ENCODE results near the gene HCN2. TPM values are rescaled to one million over a fixed set of nuclear protein-coding genes. Genes with fewer than 3 reads are reported as not detected.

The HCN2 gene
- total RNA-seq (2011; cell fraction: chromatin; rRNA removed; ENCODE audit: low replicate concordance), result 2.7 and 8.1 TPM in 2 replicates
- 6.2 and 7.2 TPM in 2 replicates for total RNA-seq (2011; cell fraction: nucleolus; rRNA removed)
- total RNA-seq (2011; cell fraction: nucleoplasm; rRNA removed), result 3.6 and 3.7 TPM in 2 replicates
- 0.82 and 1.3 TPM in 2 replicates for total RNA-seq (2014; rRNA removed)
- total RNA-seq (2014; rRNA removed; fragmentation: Illumina TruSeq; extraction: Trizol), result 0.29 and 0.40 TPM in 2 replicates
- 0.29 and 0.30 TPM in 2 replicates for total RNA-seq (2015; rRNA removed; fragmentation: Illumina TruSeq; extraction: Trizol)
- 3.9 and 4.2 TPM in 2 replicates for total RNA-seq (2021)
- 0.64 and 0.76 TPM in 2 replicates for polyA plus RNA-seq (2011; rRNA removed)
- polyA plus RNA-seq (2011; cell fraction: cytosol; rRNA removed), result 1.1 and 1.5 TPM in 2 replicates
- polyA plus RNA-seq (2011; cell fraction: nucleus; rRNA removed), result 3.0 and 3.9 TPM in 2 replicates
- polyA plus RNA-seq (2012), result 1.6 and 1.7 TPM in 2 replicates
- polyA plus RNA-seq (2014; fragmentation: Illumina TruSeq; extraction: Trizol), result 0.91 and 1.9 TPM in 2 replicates
- polyA plus RNA-seq (2014; fragmentation: Nextera tagmentation; extraction: Ambion mirVana), result not detected
- 0.86 and 1.2 TPM in 2 replicates for polyA plus RNA-seq (2014; rRNA removed)
- 1.3 and 1.6 TPM in 2 replicates for polyA minus RNA-seq (2011; rRNA and poly(A)+ RNA removed)
- polyA minus RNA-seq (2011; cell fraction: cytosol; rRNA and poly(A)+ RNA removed), result 2.3 and 3.5 TPM in 2 replicates
- polyA minus RNA-seq (2011; cell fraction: nucleus; rRNA and poly(A)+ RNA removed), result 1.5 and 2.2 TPM in 2 replicates
- Bru-seq, nascent RNA, result percentile 37 among the genes with signal in this experiment
- BruChase-seq, experiment 1, labeled RNA remaining after a 2-hour chase, result percentile 30 among the genes with signal in this experiment
- BruChase-seq, experiment 2, labeled RNA remaining after a 6-hour chase, result percentile 44 among the genes with signal in this experiment
- long read RNA-seq, experiment 1, partial matches to known transcripts, result 0 of 1 reads
- long read RNA-seq, experiment 1, other reads (novel, unspliced or antisense), result 1 of 1 reads
- long read RNA-seq, experiment 2, transcript HCN2-201 (8 exons, 3,408 nt), result major isoform, 5 of 7 reads
- long read RNA-seq, experiment 2, partial matches to known transcripts, result 1 of 7 reads
- long read RNA-seq, experiment 2, other reads (novel, unspliced or antisense), result 1 of 7 reads
- long read RNA-seq, experiment 3, result 0 reads

- Histone ChIP-seq H4K20me1 (replicated peaks; ENCODE audit: control insufficient read depth, insufficient read depth, low read length) (peaks cover 17% of the 10 kb centered on the region; the same call in 1 of the 2 replicates), H2AFZ (ENCODE audit: low read depth, low read length) (no peak within 1 kb of the TSS), H3K27me3 (ENCODE audit: control insufficient read depth in 2 of 2, insufficient read depth in 2 of 2, low read length in 2 of 2) (peaks cover 5 to 22% of the 10 kb centered on the region in 2 experiments; a peak in 3 of 5 replicates), H3K9ac (ENCODE audit: insufficient read depth in 1 of 2, low read depth in 2 of 2, low read length in 2 of 2) (peak within 1 kb of the TSS in 1 of 2 experiments; percentile 83; a peak in 3 of 4 replicates), H3K9me3 (replicated peaks; ENCODE audit: control insufficient read depth, insufficient read depth, low read depth, low read length) (no peaks in the 10 kb centered on the region), H3K9me1 (ENCODE audit: control insufficient read depth, insufficient read depth, low read length) (no peaks in the 10 kb centered on the region), H3K4me2 (ENCODE audit: insufficient read depth, low read length) (peak within 1 kb of the TSS; percentile 53), H3K4me1 (replicated peaks in 1 of 2; ENCODE audit: control insufficient read depth in 2 of 2, insufficient read depth in 2 of 2, low read length in 2 of 2) (peaks cover 3 to 82% of the 10 kb centered on the region in 2 experiments; a peak in 3 of 5 replicates), H3K27ac (ENCODE audit: extremely low read depth, low read depth, low read length) (peak within 1 kb of the TSS; percentile 47; the same call in 2 of the 3 replicates), H3K36me3 (ENCODE audit: control insufficient read depth, insufficient read depth, low read length) (no peaks in the 10 kb centered on the region), H3K4me3 (peak within 1 kb of the TSS; percentile 34), H3K79me2 (ENCODE audit: control insufficient read depth, insufficient read depth, low read length) (no peaks in the 10 kb centered on the region)
- DNase-seq (ENCODE audit: extremely low read depth in 1 of 4, low spot score in 3 of 4) (peak; percentile 21 to 83 (median 78)), ATAC-seq (0 out of 3 replicates have a peak, but pooled peaks have one; percentile 9), FAIRE-seq (no peak)
- no TSS peak for BruUV-seq (replicated peaks)
- 0% methylated on average over 2 of the region's 132 CpGs for WGBS (ENCODE audit: insufficient coverage, low coverage, missing lambda C conversion rate)
- ChIA-PET CTCF (ENCODE audit: low intra/inter-chr PET ratio) (no interaction called here), POLR2A (interaction anchor here (0.9 kb wide), 1 partner anchor 15 kb away, joined by 4 read pairs; no protein-coding TSS in a partner anchor)
- TF ChIP-seq POLR2G (IDR thresholded peaks at IDR 0.05; ENCODE audit: low read depth, low read length), result 0 out of 2 replicates have a peak, but pooled peaks have one; percentile 5
- TF ChIP-seq U2AF2 (optimal IDR thresholded peaks at IDR 0.05; ENCODE audit: low read depth, low read length), result no peak
- TF ChIP-seq ZNF354B (CRISPR knock-in tag; IDR thresholded peaks at IDR 0.05), result no peak
- TF ChIP-seq ZBTB7A (IDR thresholded peaks at IDR 0.05; ENCODE audit: borderline replicate concordance, control insufficient read depth, low read depth, low read length), result peak; percentile 52; the same call in 1 of the 2 replicates
- TF ChIP-seq, protein P1, sequence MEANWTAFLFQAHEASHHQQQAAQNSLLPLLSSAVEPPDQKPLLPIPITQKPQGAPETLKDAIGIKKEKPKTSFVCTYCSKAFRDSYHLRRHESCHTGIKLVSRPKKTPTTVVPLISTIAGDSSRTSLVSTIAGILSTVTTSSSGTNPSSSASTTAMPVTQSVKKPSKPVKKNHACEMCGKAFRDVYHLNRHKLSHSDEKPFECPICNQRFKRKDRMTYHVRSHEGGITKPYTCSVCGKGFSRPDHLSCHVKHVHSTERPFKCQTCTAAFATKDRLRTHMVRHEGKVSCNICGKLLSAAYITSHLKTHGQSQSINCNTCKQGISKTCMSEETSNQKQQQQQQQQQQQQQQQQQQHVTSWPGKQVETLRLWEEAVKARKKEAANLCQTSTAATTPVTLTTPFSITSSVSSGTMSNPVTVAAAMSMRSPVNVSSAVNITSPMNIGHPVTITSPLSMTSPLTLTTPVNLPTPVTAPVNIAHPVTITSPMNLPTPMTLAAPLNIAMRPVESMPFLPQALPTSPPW (CRISPR knock-in tag; IDR thresholded peaks at IDR 0.05), result peak; percentile 80
- in situ Hi-C loops (cut with MboI), result no loop called here
- intact Hi-C loops (cut with micrococcal nuclease), result loop anchor here (10.0 kb wide), 2 partner anchors 55 to 145 kb away; partner anchors contain the start of gene CDC34
These were observed at the start of gene HCN2 for GRCh38 chr19:589693-590395. HCN2 (plus strand) TSS chr19:589881; CDS start chr19:589946, 65 bp downstream.
